ENCODE data around the gene COL4A1. TPM values are rescaled to one million over a fixed set of nuclear protein-coding genes. Genes with fewer than 3 reads are reported as not detected.

The COL4A1 gene
- total RNA-seq, 1 donor from 2014 or later: 1,882 TPM

DNA sequence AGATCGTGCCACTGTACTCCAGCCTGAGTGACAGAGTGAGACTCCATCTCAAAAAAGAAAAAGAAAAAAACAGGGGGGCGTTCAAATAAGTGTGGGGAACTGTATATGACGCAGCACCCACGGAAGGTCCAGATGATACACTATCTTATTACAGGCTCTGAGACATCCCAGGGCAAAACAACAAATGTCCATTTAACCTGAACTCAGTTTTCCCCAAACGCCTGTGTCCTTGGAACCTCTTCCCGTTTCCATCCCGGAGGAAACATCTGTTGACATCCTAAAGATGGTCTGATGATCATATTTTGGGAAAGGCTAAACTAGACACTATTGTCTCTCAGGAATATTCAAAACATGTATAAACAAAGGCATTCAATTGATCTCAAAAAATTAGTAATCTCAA lies 72.4 kb downstream of the COL4A1 start:
- peak; percentile 55 for DNase-seq

DNA sequence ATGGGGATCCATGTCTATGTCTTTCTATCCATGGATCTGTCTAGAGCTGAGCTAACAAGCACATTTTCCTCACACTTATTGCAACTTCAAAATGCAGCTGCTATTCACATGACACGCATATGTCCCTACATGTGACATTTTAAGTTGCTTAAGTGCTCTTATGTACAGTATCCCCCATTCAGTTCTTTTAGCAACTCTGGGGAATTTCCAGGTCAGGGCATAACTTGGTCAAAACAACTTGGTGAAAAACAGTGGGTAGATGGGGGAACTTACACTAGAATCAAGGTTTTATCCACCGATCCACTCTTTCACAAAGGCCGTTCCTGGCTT lies 73.0 kb downstream of the COL4A1 start:
- DNase-seq: peak; percentile 50

DNA sequence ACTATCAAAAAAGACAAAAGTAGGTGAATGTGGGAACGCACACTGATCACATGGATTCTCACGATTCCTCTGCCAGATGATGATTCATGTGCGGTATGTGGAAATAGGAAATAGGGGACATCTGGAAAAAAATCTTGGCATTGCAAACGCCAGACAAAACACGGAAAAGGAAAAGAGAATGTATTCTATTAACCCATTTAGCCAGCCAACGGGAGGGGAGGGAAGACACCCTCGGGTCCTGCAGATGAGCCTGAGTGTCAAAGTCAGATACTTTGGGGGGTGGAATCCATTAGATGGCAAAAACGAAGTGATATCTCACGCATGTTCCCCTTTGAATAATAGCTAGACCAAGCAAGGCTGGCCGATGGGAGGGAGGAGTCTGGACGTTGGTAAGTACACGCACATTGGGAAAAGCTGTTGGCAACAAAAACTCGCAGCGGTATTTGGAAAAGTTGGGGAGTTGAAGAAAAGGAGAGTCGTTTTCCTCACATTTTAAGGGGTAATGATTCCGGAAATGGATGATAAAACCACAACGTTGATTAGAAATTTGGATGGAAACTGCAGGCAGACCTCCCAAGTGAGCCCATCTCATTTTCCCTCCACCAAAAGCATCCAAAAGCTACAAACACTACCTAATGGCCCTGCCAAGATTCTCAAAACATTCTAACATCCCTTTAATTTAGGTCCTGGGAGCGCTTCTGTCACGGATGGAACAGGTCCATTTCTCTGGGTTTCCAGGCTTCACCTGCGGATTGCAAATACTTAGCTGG lies 73.6 kb downstream of the COL4A1 start:
- peak; percentile 96 for DNase-seq

DNA sequence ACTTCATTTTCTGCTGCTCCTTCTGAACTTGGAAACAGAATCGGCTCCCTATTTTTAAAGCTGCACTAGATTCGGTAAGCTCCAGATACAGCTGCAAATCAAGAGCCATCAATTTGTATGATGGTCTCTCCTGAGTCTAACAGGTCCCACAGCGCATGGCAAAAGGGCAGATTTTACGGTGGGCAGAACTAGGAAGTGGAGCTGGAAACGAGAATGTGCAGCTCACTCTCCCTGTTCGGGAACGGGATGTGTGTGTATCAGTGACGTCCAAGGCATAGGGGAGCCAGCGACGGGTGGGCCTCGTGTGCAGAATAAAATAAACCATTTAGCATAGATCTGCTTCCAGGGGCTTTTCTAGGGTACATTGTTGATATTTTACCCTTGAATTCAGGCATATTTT lies 74.2 kb downstream of the COL4A1 start:
- peak; percentile 89 for DNase-seq

DNA sequence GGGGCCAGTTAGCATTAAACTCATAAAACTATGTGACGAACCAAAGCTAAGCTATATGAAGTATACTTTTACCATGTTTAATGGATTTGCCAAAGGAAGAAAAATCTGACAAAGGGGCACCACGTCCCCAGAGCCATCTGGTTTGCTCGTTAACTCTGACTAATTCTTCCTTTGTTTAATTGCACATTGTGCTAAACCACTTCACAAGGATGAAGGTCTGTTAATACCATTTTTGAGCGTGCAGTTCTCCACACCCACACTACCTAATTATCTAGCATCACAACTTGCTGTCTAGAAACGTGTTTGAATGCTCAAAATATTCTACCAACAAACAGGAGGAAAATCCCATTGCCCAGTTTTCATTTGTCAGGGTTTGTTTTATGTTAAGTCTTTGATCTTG lies 74.8 kb downstream of the COL4A1 start:
- DNase-seq: peak; percentile 88

DNA sequence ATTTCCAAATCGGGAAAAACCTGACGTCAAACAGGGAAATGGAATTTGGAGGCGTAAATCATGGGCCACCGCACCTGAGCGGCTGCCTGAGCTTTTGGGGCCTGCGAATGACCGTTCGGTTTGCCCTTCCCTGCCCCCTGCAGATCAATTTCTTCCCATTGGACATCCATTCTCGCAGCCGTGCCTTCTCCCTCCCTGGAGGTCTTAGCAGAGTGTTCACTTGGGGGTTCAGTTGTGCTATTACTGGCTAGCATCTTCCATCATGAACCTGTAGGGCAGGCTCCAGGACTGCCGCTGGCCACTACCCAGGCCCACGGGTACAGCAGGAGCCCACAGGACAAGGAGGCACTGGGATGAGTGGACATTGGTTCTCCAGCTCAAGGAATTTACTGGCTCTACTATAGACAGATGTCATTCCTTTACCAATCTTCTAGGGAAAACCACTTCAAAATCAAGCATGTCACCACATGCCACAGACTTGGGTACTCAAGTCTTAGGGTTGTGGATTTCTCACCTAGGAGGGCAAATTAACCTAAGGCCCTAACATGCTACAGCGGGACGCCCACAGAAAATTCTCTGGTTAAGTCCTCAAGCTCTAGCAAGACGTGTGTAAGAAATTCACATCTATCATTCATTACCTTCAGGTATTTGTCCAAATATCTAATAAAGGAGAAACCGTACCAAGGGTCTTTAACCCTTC lies 75.5 kb downstream of the COL4A1 start:
- DNase-seq: no peak

DNA sequence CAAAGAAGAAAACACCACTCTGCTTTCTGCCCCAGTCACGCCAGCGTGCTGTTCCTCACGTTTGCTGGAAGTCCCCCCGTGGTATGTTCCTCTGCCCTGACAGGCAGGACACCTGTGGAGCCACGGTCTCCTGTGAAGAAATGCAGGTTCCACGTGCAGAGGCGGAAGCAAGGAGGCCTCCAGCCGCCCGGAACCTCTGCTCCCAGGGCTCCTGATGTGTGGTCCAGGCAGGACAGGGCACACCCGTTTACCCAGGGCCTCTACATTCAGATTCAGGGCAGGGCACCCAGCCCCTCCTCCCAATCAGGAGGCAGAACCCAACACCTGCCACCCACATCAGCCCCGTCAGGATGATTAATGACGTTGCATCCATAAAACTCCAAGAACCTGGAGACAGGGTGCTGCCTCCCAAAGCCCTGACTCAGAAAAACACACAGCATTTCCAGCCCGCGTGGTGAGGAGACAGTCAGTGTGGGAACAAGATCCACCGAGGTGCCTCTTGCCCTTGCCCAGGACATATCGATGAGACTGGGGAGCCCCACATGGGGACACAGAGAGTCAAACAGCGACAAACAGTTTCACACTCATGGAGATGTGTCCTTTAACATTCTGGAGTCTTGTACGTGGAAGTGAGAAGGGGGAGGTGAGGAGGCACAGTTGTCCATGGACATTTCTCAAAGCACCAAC lies 76.2 kb downstream of the COL4A1 start:
- DNase-seq: no peak

DNA sequence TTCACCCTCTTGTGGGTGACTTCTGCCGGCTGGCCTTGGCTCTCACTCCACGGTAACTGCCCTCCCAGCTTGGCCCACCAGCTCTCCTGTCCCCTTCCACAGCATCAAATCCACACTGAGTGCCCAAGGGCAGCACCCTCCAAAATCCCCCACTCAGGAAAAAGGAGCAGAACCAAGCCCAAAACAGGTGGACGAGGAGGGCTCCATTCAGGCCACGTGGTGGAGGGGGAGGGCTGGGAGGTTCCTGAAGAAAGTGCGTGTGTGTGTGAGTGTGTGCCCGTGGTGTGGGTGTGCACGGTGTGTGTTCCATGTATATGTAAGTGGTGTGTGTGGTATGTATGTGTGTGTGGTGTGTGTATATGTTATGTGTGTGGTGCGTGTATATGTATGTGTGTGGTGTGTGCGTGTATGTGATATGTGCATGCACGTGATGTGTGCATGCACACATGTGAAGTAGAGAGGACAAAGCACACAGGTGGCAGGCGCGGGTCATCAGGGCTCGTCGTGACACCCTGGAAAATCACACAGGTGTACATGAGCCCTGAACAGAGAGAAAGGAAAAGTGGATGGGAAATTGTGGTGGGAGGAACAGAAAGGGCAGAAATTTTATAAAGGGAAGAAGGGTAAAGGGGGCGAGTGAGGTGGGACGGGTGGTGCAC lies 76.9 kb downstream of the COL4A1 start:
- DNase-seq: no peak

DNA sequence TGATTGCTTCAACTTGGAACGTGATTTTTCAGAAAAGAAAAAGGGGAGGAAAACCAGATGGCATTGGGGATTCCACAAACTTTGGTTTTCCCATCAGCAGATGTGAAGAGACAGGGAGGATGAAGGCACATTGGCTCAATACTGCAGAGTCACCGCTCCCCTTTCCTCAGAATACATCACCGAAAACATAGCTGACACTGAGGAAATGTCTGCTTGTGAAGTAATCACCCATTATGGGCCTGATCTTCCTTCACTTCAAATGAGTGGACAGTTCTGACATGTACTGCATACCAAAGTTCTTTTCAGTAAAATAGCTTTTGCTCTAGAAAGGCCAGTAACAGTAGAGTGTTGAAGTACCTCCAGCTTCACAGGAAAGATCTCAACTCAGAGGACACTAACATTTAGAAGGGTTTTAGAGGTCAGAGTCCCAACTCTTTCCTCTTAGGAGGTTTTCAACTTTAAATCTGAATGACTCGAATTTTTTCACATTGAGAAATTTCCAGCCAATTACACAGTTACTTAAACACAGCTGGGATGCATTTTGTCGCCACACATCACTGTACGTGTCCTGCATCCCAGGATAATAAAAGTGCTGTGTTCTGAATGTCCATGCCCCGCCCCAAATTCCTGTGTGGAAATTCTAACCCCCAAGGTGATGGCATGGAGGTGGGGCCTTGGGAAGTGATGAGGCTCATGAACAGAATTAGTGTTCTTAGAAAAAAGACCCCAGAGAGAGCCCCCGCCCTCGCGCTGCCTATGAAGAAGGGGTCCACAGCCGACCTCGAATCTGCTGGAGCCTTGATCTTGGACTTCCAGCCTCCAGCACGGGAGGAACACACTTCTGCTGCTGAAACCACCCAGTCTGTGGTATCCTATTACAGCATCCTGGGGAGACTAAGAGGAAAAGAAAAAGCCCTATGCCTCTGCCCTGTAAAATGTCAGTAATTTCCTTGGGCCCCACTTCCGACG lies 77.7 kb downstream of the COL4A1 start:
- DNase-seq: peak; percentile 52

DNA sequence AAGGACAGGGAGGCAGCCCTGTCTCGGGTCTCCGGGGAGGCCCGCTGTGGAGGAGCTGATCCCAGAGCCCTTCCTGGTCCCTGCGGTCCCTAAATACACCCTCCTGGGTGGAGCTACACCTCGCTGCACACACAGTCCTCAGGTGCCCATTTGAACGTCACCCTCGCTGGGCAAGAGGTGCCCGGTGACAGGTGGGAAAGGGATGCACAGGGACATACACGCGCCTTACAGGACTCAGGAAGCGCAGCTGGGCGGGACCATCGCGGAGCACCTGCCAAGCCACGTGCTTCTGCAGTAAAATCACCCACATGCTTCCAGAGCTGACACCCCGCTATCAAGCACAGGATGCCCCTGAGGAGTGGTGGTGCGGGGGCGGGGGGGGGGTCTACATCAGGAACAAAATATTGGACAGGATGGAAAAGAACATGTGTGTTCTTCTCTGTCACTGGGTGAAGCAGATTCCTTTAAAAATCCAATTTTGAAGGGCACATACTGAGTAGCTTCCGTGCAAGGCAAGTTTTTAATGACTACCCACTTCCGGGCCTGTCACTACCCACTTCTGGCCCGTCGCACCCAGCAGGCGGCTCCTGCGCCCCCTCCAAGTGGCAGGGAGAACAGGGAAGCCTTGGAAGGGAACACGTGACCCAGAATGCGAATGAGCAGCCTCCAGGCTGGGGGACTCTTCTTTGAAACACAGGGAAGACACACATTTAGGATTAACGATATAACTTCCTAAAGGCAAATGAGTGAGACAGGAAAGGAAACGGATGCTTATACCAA lies 78.9 kb downstream of the COL4A1 start:
- DNase-seq: peak; percentile 32

DNA sequence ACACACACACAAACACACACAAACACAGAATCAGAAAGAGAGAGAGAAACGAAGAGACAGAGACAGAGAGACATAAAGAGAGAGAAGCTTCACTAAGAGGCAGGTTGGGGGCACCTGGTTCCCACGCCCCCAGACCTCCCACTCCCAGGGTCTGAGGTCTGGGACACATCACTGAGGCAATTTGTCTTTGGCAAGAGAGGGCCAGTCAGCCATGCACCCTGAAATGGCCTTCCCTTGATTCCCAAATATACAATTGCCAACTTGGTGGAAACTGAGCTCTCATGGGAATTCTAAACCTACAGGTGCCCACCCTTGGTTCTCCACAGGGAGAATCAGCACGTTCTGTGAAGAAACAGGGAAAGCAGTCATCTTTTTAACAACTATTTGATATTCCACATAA lies 79.5 kb downstream of the COL4A1 start:
- no peak for DNase-seq

DNA sequence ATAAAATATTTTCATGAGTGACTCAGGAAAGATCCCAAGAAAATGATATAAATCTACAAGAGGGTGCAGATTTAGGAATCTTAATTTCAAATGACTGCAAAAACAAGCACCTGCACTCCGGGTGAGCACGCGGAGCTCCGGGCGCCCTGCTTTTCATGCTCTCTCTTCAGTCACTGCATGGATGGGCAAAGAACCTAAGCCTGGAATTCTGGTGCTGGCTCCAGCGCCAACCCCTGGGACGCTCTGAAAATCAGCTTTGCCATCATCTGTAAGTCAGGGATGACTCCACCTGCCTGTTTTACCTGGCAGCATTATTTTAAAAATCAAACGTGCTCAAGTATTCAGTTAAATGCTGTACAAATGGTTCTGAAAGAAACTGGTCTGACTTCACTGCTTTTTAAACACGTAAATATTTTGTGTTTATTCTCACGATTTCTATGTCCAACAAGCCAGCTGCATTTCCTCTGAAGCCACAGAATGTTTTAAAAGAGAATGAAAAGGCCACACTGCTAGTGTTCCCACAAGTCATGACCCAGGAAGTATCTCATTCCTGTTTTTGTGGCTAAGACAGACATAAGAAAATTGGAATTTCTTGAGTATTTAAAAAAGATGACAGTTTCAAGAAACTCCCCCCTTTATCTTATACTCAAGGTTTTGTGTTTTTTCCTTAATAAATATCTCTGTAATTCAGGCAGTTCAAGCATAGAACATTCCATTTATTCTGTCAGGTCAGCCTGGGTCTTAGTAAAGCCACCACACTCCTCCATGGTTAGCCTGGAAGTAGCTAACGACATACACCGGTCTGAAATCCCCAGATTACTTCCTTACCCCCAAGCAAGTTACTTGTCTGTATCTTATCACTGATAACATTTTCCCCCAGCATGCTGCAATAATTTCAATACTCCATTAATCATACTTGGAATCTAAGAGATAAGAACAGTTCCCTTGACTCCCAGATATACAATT lies 81.1 kb downstream of the COL4A1 start:
- DNase-seq: peak; percentile 70

DNA sequence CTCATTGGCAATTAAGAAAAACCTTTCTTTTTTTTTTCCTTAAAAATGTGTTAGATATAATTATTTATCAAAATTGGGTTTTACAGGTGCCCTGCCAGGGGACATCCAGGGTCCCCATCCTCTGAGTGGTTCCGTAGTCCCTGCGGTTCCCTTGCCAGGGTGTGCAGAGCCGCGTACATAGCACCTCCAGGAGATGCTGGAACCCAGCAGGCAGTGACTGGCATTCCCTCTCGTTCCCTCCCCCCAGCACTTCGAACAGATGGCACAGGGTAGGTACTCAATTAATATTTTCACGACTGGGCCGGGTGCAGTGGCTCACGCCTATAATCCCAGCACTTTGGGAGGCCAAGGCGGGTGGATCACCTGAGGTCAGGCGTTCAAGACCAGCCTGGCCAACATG lies 82.0 kb downstream of the COL4A1 start:
- no peak for DNase-seq

DNA sequence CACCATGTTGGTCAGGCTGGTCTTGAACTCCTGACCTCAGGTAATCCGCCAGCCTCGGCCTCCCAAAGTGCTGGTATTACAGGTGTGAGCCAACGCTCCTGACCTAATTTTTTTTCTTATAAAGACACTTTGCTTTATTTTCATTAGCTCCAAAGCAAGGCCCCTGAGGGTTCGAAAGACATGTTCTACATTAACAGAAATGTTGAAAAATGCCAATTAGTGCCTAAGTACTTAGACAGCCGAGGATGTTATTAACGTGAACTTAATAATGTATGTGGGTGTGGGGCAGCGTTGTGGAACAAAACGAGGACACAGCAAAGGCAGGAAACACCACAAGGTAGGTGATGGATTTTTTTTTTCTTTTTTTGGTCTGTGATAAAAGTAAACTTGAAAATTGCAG lies 82.4 kb downstream of the COL4A1 start:
- DNase-seq: no peak

DNA sequence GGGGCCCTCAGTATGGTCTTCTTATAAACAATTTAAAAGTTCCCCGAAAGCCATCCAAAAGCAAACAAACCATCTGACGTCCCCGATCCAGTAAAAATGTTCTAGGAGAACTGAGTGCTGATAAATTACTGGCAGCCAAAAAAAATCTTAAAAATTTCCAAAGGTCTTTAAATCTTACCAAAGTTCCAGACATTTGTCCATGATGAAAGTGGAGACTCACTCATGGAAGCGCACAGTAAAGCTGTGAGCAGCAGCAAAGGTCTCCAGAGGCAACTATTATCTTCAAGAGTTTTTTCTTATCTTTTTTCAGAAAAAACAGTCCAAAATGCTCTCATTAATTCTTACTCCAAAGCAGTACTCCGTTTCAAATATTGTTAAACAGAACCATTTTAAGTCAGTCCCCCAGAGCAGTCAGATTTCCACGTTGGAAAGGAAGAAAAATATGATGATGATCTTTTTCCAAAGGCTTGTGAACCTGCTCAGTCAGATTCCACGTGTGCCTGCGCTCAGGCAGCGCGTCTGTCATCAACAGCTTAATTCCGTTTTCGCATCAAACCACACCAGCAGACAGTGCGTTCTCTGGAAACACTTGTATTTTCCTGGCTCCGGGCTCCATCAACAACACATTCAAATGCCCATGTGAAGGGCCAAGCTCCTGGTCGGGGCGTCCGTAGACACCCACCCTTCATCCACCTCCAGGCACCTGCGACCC lies 85.4 kb downstream of the COL4A1 start:
- peak; percentile 29 for DNase-seq

DNA sequence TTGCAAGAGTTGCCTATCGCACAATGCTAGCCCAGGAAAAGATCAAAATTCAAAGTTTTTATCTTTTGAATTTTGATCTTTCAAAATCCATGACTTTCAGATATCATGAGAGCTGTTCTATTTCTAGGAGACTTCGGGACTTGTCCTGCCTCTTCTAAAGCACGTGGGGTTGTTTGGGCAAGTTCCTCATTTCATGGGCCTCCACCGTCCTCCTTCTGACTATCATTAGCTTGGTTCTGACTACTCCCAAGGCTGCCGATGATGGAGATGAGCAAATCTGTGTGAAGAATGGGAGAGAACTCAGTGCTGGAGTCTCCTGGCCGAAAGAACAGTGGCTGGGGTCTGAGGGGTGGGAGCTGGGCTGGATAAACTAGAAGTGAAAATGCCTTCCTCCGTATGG lies 86.5 kb downstream of the COL4A1 start:
- DNase-seq: no peak

DNA sequence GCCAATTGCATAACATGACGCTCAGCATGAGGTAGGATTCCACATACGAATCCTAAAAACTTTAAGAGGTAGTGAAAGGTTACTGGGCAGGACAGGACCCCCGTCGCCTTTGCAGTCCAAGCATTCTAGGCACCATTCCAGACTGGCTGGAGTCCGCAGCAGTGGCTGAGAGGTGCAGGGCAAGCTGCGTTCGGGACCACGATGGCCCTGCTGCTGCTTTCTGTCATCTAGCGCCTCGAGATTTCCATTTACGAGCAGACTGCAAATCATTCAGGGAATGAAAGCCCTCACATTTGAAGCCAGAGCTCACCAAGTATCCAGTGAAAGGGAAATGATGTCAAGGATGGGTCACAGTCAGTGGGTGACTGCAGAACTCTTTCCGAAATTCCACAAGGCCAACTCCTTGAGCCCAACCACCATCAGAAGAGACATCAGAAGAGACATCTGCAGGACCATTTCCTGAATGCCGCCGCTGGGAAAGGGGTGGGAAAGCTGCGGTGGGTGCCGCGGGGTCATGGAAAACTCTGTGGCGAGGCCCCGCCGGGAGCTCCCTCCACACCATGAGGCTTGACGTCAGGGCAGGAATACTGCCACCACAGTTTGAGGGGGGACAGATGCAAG lies 88.3 kb downstream of the COL4A1 start:
- no peak for DNase-seq

DNA sequence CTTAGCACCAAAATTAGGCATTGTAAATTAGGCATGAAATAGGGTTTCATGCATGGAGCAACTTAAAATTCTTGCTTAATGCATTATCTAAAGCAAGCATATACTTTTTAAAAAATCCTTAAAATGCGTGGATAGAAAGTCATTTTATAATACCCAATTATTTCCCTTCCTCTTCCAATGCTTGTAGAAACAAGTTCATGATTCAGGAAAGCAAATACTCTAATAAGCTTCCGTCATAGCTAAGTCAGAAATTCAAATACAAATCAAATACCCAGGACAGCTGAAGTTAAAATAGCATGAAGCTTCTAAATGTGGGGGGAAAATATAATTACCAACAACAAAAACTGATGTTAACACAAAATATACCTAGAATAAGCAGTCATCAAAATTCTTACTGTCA lies 89.1 kb downstream of the COL4A1 start:
- DNase-seq: no peak

DNA sequence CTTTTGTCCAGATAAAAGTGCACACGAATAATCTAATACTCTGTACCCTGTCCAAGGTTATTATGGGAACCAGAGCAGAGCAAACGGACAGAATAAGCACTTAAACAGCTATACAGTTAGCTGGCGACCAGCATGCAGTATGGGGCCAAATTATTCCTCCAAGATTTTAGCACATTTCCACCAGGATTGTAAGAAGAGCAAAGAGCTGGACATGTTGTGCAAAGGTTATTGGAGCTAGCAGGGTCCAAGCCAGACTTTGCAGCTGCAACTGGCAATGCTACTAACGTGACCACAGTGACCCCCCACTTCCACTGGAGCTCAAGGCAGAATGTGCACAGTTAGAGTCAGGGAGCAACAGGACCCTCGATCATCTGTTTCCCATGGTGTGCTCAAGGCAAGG lies 89.9 kb downstream of the COL4A1 start:
- DNase-seq: no peak
